Jurkat, Clone E6-1 (cell line): Measurements from ENCODE around the gene HSDL2.
"Not testable (repeated sequence)": the region's sequence is repeated elsewhere in the genome, so short reads cannot be mapped to it uniquely, and the experiment has no call there.

Experiments
- DNase-seq: peaks from one replicate; pipeline ENCODE4 v3.0.0-alpha.2; 2011; ENCODE audit warnings: low read depth, low spot score
- H3K4me3 ChIP-seq: 2 replicates; pipeline ENCODE4 v1.5.1; 2011; ENCODE audit warnings: mild to moderate bottlenecking, low read length, control low read depth, moderate library complexity

The HSDL2 gene

DNA sequence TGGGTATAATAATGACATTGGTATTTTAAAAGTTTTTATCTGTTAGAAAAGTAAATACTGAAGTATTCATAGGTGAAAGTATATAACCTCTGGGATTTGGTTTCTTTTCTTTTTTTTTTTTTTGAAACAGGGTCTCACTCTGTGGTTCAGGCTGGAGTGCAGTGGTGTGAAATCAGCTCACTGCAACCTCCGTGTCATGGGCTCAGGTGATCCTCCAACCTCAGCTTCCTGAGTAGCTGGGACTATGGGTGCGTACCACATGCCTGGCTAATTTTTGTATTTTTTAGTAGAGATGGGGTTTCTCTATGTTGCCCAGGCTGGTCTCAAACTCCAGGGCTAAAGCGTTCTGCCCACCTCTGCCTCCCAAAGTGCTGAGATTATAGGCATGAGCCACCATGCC, 7.2 kb downstream of the HSDL2 start:
- H3K4me3 ChIP-seq, result no peak overlapping the region
- no peak for DNase-seq

DNA sequence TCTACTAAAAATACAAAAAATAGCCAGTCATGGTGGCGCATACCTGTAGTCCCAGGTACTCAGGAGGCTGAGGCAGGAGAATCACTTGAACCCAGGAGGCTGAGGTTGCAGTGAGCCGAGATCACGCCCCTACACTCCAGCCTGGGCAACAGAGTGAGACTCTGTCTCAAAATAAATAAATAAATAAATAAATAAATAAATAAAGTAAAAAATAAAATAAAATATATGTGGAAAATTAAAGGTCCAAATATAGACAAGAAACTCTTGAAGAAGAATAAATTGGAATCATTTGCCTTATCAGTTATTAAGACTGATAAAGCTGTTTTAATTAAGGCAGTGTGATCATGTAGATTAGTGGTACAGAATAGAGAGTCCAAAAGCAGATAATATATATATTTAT, 10.0 kb downstream of the HSDL2 start:
- not testable (repeated sequence) for H3K4me3 ChIP-seq, DNase-seq

GRCh38 chr9:112391936-112392560, 12.1 kb downstream of the HSDL2 start:
- not testable (repeated sequence) for H3K4me3 ChIP-seq, DNase-seq

- DNase-seq, H3K4me3 ChIP-seq: not testable (repeated sequence)
Observed at GRCh38 chr9:112393146-112393545, 13.2 kb downstream of the HSDL2 start.

GRCh38 chr9:112396416-112396815, 16.5 kb downstream of the HSDL2 start:
- no peak overlapping the region for H3K4me3 ChIP-seq
- no peak for DNase-seq

- no peak overlapping the region for H3K4me3 ChIP-seq
- no peak for DNase-seq
Observed at GRCh38 chr9:112396872-112397271, 17.0 kb downstream of the HSDL2 start.

GRCh38 chr9:112401175-112401815, 21.4 kb downstream of the HSDL2 start:
- DNase-seq, result no peak
- no peak overlapping the region for H3K4me3 ChIP-seq

DNA sequence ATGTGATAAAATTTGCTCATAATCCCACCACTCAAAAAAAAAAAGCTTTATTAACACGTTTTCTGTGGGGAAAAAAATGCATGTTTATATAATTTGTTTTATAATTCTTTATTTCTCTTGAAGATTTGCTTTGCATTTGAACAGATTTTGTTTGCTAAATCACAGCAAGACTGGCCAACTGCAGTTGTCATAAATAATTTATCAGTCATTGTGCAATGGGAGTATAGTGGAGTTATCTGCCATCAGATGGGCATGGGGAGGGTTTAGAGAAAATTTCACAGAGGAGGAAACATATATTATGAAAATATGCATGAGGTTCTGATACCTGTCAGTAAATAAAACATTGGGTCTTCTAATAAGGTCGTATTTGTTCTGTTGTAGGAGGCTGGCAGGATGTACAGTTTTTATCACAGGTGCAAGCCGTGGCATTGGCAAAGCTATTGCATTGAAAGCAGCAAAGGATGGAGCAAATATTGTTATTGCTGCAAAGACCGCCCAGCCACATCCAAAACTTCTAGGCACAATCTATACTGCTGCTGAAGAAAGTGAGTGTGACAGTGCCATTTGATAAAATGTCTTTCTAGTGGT, 23.8 kb downstream of the HSDL2 start:
- no peak overlapping the region for H3K4me3 ChIP-seq
- DNase-seq, result no peak

GRCh38 chr9:112404508-112404932, 24.6 kb downstream of the HSDL2 start:
- H3K4me3 ChIP-seq, result no peak overlapping the region
- DNase-seq, result no peak

- H3K4me3 ChIP-seq, result no peak overlapping the region
- DNase-seq, result no peak
Observed at GRCh38 chr9:112408275-112408674, 28.4 kb downstream of the HSDL2 start.

- H3K4me3 ChIP-seq, result no peak overlapping the region
- no peak for DNase-seq
Observed at GRCh38 chr9:112408819-112409218, 28.9 kb downstream of the HSDL2 start.

DNA sequence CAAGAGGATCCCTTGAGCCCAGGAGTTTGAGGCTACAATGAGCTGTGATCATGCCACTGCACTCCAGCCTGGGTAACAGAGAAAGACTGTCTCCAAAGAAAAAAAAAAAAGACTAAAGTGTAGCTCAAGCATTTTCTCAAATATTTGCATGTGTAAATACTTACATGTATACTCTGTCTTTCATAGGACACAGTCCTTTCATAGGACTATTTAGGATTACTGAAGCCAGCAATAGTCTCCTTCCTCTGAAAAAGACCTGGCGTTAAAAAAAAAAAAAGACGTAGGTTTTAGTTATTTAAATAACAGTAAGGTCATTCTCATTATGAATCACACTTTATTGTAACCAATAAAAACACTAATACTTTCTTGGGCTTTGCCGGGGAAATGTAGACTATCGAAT, 29.9 kb downstream of the HSDL2 start:
- H3K4me3 ChIP-seq, result no peak overlapping the region
- no peak for DNase-seq

- no peak overlapping the region for H3K4me3 ChIP-seq
- DNase-seq, result no peak
Observed at GRCh38 chr9:112411626-112412027, 31.7 kb downstream of the HSDL2 start.

GRCh38 chr9:112413728-112414127, 33.8 kb downstream of the HSDL2 start:
- not testable (repeated sequence) for H3K4me3 ChIP-seq, DNase-seq

- no peak overlapping the region for H3K4me3 ChIP-seq
- DNase-seq, result no peak
Observed at GRCh38 chr9:112420208-112420607, 40.3 kb downstream of the HSDL2 start.

DNA sequence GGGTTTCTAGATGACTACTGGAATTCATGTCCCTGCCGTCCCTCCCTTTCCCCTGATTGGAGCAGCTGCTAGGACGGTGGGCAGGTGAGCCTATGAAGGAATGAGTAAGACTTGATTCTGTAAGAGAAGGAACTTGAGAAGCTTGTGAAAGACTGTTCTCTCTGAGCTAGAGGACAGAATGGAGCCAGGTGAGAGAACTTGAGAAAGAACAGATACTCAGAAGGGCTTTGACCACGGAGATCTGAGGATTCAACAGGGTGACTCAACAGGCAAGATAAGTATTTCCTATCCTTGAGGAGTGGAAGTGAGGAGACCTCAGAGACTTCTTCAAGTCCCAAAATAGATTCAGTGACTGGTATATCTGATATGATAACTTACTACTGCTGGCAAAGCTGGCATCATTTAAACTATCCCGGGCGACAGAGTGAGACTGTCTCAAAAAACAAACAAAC, 41.9 kb downstream of the HSDL2 start:
- no peak overlapping the region for H3K4me3 ChIP-seq
- no peak for DNase-seq

GRCh38 chr9:112422417-112423148, 42.7 kb downstream of the HSDL2 start:
- DNase-seq, result no peak
- H3K4me3 ChIP-seq, result no peak overlapping the region

GRCh38 chr9:112430006-112430522, 50.2 kb downstream of the HSDL2 start:
- no peak overlapping the region for H3K4me3 ChIP-seq
- DNase-seq, result no peak

DNA sequence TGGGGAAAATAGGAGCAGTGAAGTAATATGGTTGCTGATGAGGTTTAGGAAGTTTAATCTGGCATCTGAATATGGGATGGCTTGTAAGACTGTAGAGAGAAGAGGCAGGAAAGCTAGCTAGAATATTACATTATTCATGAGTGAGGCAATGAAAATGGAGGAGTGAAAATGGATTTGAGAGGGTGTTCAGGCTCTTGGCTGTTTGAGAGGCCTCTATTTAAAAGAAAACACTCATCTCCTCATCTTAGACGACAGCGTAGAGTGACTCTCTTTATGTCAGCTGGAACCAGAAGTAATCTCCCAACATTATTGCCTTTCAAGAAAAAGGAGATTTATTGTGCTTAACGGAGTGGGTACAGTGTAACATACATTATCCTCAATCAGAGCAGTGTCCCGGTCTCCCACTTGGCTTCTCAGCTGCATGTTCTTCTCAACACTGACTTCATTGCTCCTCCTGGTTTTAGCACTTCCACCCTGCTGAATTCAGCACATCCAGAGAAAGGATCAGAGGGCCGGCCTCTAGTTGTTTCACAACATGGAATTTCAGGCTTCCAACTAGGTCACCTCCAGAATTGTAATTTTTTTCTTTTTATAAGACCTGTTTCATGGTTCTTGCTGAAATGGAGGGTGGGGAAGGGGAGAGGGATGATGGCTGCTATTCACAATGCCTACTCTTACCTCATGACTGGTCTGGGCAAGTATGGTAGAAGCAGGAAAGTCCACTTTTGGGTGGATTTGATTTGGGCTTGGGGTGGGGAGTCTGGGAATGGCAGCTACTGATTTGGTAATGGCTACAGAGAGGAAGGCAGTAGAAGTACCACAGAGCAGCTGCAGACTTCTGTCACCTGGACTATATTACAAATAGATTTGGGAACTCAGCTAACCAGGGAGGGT, 53.8 kb downstream of the HSDL2 start:
- DNase-seq, result no peak
- no peak overlapping the region for H3K4me3 ChIP-seq
